IMR-90 (cell line): ENCODE data around the gene ADCY2.

ENCODE experiments used
- BHLHE40 ChIP-seq: fragments of 150-350 bp; IDR thresholded peaks from 2 replicates; pipeline ENCODE4 v1.6.1; 2016; ENCODE audit warnings: mild to moderate bottlenecking, low read depth, low read length
- CEBPB ChIP-seq: IDR thresholded peaks from 2 replicates; pipeline ENCODE4 v1.6.1; 2012; ENCODE audit warnings: low read depth, low read length, improper control_type of control experiment
- MAFK ChIP-seq: IDR thresholded peaks from 2 replicates; pipeline ENCODE4 v1.6.1; 2012; ENCODE audit warnings: low read depth, low read length, improper control_type of control experiment
- NFE2L2 ChIP-seq: fragments of 150-350 bp; IDR thresholded peaks from 2 replicates; pipeline ENCODE4 v1.6.1; 2016; ENCODE audit warnings: low read depth, mild to moderate bottlenecking, low read length
- POLR2A ChIP-seq: IDR thresholded peaks from 2 replicates; pipeline ENCODE4 v1.6.1; 2012; ENCODE audit warnings: mild to moderate bottlenecking, low read depth, low read length
- RAD21 ChIP-seq: IDR thresholded peaks from 2 replicates; pipeline ENCODE4 v1.6.1; 2012; ENCODE audit warnings: low read length, improper control_type of control experiment
- RFX5 ChIP-seq: IDR thresholded peaks from 2 replicates; pipeline ENCODE4 v1.8.0; 2012; ENCODE audit warnings: low read depth, mild to moderate bottlenecking, low read length, moderate library complexity
- TF ChIP-seq, protein P1 (sequence below): conservative IDR thresholded peaks from 2 replicates; pipeline ENCODE4 v1.5.1; 2012; ENCODE audit warnings: mild to moderate bottlenecking, low read depth, low read length, improper control_type of control experiment

DNA sequence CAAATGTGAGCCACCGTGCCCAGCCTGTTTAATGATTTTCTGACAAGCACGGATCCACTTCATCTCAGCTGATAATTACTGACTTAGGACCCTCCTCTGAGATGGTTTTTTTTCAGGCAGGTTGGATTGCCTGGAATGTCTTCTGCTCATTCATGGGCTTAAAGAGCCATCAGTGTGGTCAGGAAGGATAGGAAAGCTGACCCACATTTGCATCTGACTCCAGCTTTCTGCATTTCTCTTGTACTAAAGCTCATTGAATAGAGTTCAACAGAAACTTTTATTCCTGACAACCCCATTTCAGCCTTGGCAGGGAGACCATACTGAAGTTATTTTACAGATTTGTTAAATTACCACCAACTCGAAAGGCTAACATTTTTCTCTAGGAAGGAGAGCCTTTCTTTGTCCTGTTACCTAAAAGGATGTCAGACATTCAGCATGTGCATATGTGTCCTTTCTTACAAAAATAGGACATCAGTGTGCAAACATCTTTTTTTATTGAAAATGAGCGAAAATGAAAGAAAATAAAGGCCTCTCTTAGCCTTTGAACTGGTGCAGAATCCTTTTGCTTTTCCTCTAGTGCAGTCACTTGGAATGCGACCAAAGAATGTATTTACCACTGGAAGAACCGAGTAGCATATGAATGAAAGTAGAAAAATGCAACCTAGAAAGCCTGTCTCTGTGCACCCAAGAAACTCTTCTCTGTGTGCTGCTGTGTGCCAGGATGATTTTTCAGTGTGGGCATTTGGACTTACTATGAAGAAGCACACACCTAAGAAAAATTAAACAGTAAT is 26.6 kb downstream of the ADCY2 start:
- no peak for TF ChIP-seq RAD21
- TF ChIP-seq, protein P1, sequence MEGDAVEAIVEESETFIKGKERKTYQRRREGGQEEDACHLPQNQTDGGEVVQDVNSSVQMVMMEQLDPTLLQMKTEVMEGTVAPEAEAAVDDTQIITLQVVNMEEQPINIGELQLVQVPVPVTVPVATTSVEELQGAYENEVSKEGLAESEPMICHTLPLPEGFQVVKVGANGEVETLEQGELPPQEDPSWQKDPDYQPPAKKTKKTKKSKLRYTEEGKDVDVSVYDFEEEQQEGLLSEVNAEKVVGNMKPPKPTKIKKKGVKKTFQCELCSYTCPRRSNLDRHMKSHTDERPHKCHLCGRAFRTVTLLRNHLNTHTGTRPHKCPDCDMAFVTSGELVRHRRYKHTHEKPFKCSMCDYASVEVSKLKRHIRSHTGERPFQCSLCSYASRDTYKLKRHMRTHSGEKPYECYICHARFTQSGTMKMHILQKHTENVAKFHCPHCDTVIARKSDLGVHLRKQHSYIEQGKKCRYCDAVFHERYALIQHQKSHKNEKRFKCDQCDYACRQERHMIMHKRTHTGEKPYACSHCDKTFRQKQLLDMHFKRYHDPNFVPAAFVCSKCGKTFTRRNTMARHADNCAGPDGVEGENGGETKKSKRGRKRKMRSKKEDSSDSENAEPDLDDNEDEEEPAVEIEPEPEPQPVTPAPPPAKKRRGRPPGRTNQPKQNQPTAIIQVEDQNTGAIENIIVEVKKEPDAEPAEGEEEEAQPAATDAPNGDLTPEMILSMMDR: no peak
- no peak for TF ChIP-seq MAFK
- no peak for TF ChIP-seq NFE2L2
- TF ChIP-seq CEBPB: no peak
- no peak for TF ChIP-seq POLR2A
- no peak for TF ChIP-seq RFX5
- no peak for TF ChIP-seq BHLHE40
